GM19463 (cell line): ENCODE results near the gene EXOSC5.
"Not testable (repeated sequence)": the region's sequence is repeated elsewhere in the genome, so short reads cannot be mapped to it uniquely, and the experiment has no call there.

ENCODE experiments used
- ATAC-seq: cut with Tn5 transposase; IDR thresholded peaks from one replicate; pipeline ENCODE4 v1.9.1; 2021; ENCODE audit warnings: mild to moderate bottlenecking, moderate library complexity; ENCODE audit not compliant: unreplicated experiment

Gene EXOSC5

GRCh38 chr19:41397086-41398049 is at the start of gene EXOSC5, which contains the start of gene BCKDHA:
EXOSC5 (minus strand) TSS chr19:41397359; CDS start chr19:41397328, 31 bp downstream.
BCKDHA (plus strand) TSS chr19:41397818; CDS start chr19:41397828, 10 bp downstream.
- ATAC-seq, result peak; percentile 91

GRCh38 chr19:41445575-41445974 is 48.4 kb upstream of the EXOSC5 start:
- no peak for ATAC-seq

GRCh38 chr19:41443813-41444455 is 46.8 kb upstream of the EXOSC5 start:
- no peak for ATAC-seq

- no peak for ATAC-seq
These were observed 45.6 kb upstream of the EXOSC5 start, which contains the start of gene ERICH4 for GRCh38 chr19:41442473-41443355. ERICH4 (plus strand) TSS chr19:41443156; CDS start chr19:41443170, 14 bp downstream.

- ATAC-seq, result no peak
These were observed 44.3 kb upstream of the EXOSC5 start for GRCh38 chr19:41441321-41441945.

GRCh38 chr19:41439441-41440222 is 42.5 kb upstream of the EXOSC5 start, which contains the start of gene DMAC2:
DMAC2 (minus strand) TSS chr19:41439912; CDS start chr19:41439899, 13 bp downstream.
- peak; percentile 90 for ATAC-seq

- no peak for ATAC-seq
These were observed 40.9 kb upstream of the EXOSC5 start for GRCh38 chr19:41437944-41438574.

GRCh38 chr19:41436674-41436951 is 39.5 kb upstream of the EXOSC5 start:
- no peak for ATAC-seq

- ATAC-seq, result no peak
These were observed 38.9 kb upstream of the EXOSC5 start for GRCh38 chr19:41435936-41436673.

GRCh38 chr19:41435376-41435775 is 38.2 kb upstream of the EXOSC5 start:
- not testable (repeated sequence) for ATAC-seq

GRCh38 chr19:41434450-41434849 is 37.3 kb upstream of the EXOSC5 start:
- no peak for ATAC-seq

GRCh38 chr19:41433171-41433570 is 36.0 kb upstream of the EXOSC5 start:
- ATAC-seq, result no peak

GRCh38 chr19:41431426-41432386 is 34.5 kb upstream of the EXOSC5 start:
- no peak for ATAC-seq

- ATAC-seq, result no peak
These were observed 33.8 kb upstream of the EXOSC5 start for GRCh38 chr19:41430922-41431321.

GRCh38 chr19:41428481-41428859 is 31.3 kb upstream of the EXOSC5 start:
- no peak for ATAC-seq

GRCh38 chr19:41427647-41428480 is 30.7 kb upstream of the EXOSC5 start:
- ATAC-seq, result no peak
